Keratinocyte (primary cell): ENCODE data around the gene PLCL2. TPM values are rescaled to one million over a fixed set of nuclear protein-coding genes. Genes with fewer than 3 reads are reported as not detected.

Experiments
- DNase-seq: peaks from one replicate; pipeline ENCODE4 v3.0.0-alpha.2; 2011; ENCODE audit warnings: low read depth, missing footprints, low spot score
- FAIRE-seq: peaks from 2 replicates; lab custom pipeline; 2011; peaks lifted over from hg19 to GRCh38; lab: Jason Lieb, UNC
- H2AFZ ChIP-seq: 2 replicates; pipeline ENCODE4 v1.6.0; 2012; ENCODE audit warnings: low read length, control low read depth, inconsistent platforms; ENCODE audit not compliant: control insufficient read depth
- H3K27ac ChIP-seq: 2 replicates; pipeline ENCODE4 v1.5.1; 2011; ENCODE audit warnings: low read length; ENCODE audit not compliant: control insufficient read depth, insufficient read depth
- H3K27me3 ChIP-seq: 3 replicates; pipeline ENCODE4 v1.6.0; 2011; ENCODE audit warnings: low read length; ENCODE audit not compliant: control insufficient read depth, insufficient read depth; ENCODE audit errors: extremely low read depth
- H3K36me3 ChIP-seq, 2 experiments: 2 replicates in 1 of 2; 3 replicates in 1 of 2; pipeline ENCODE4 v1.5.1; 2011; ENCODE audit warnings: low read length in 2 of 2, mild to moderate bottlenecking in 1 of 2; ENCODE audit not compliant: control insufficient read depth in 2 of 2, insufficient read depth in 2 of 2; ENCODE audit errors: extremely low read depth in 1 of 2
- H3K4me1 ChIP-seq: 3 replicates; pipeline ENCODE4 v1.5.1; 2011; ENCODE audit warnings: low read length; ENCODE audit not compliant: control insufficient read depth, insufficient read depth; ENCODE audit errors: extremely low read depth
- H3K4me2 ChIP-seq: 3 replicates; pipeline ENCODE4 v1.6.0; 2011; ENCODE audit warnings: low read depth, low read length; ENCODE audit not compliant: control insufficient read depth, insufficient read depth; ENCODE audit errors: extremely low read depth
- H3K4me3 ChIP-seq, 3 experiments: fragments of 200-600 bp in 1 of 3; sonication (generic) in 1 of 3; 2 replicates in 2 of 3; 3 replicates in 1 of 3; pipeline ENCODE4 v1.5.1; 2011 to 2016; ENCODE audit warnings: low read length in 3 of 3, mild to moderate bottlenecking in 3 of 3, control low read depth in 2 of 3, inconsistent platforms in 1 of 3, low read depth in 1 of 3, mixed read lengths in 1 of 3, mixed run types in 1 of 3, moderate library complexity in 1 of 3; ENCODE audit not compliant: control insufficient read depth in 2 of 3, insufficient read depth in 2 of 3; ENCODE audit errors: extremely low read depth in 1 of 3
- H3K79me2 ChIP-seq: 2 replicates; pipeline ENCODE4 v1.6.0; 2012; ENCODE audit warnings: low read length; ENCODE audit not compliant: control insufficient read depth, insufficient read depth
- H3K9ac ChIP-seq: 3 replicates; pipeline ENCODE4 v1.6.0; 2011; ENCODE audit warnings: low read length; ENCODE audit not compliant: control insufficient read depth, insufficient read depth; ENCODE audit errors: extremely low read depth
- H3K9me1 ChIP-seq: 3 replicates; pipeline ENCODE4 v1.6.0; 2011; ENCODE audit warnings: low read length; ENCODE audit not compliant: control insufficient read depth, insufficient read depth; ENCODE audit errors: extremely low read depth
- H3K9me3 ChIP-seq: 2 replicates; pipeline ENCODE4 v1.5.1; 2012; ENCODE audit warnings: low read depth, low read length; ENCODE audit not compliant: control insufficient read depth
- H4K20me1 ChIP-seq: 3 replicates; pipeline ENCODE4 v1.6.0; 2011; ENCODE audit warnings: low read length; ENCODE audit not compliant: control insufficient read depth, insufficient read depth; ENCODE audit errors: extremely low read depth
- CTCF ChIP-seq, 3 experiments: IDR thresholded peaks in 1 of 3; conservative IDR thresholded peaks in 1 of 3; optimal IDR thresholded peaks in 1 of 3; 2 replicates in 2 of 3; 3 replicates in 1 of 3; pipeline versions ENCODE3 to v1.5.1; 2011; ENCODE audit warnings: low read length in 3 of 3, mild to moderate bottlenecking in 3 of 3, moderate library complexity in 2 of 3, control low read depth in 1 of 3, inconsistent platforms in 1 of 3; ENCODE audit not compliant: insufficient read depth in 2 of 3; ENCODE audit errors: extremely low read depth in 1 of 3
- EZH2 ChIP-seq: IDR thresholded peaks from one replicate; pipeline ENCODE4 v1.6.1; 2012; ENCODE audit warnings: inconsistent platforms, mild to moderate bottlenecking, low read length, moderate library complexity
- dilution Hi-C: fragments of 300-500 bp; cut with MboI; formaldehyde crosslinking; loops from one replicate; pipeline ENCODE4 v1.7.0; 2020; ENCODE audit warnings: low sequenced_read_pairs; ENCODE audit not compliant: extremely low pct_ligation_motif_present
- polyA plus RNA-seq, 5 experiments: library from polyadenylated mRNA; depleted of rRNA in 3 of 5; stranded (reverse) in 3 of 5; stranded (forward) in 1 of 5; unstranded in 1 of 5; fragments of >200 nt; gene quantifications; 1 replicate in 1 of 5; 2 replicates in 3 of 5; 3 replicates in 1 of 5; pipeline versions ENCODE4 v1.2.1 to v1.2.3, GENCODE V29; 2011 to 2012; ENCODE audit warnings: missing spikeins in 2 of 5, low read depth in 1 of 5, low replicate concordance in 1 of 5

Gene PLCL2
- polyA plus RNA-seq, 1 donor (not counting 4 experiments of a cell fraction or from before 2014, with no cell fraction given): 0.20 TPM

- no peaks in the 10 kb centered on the region for H3K36me3 ChIP-seq
- H3K4me3 ChIP-seq: no peak overlapping the region
- H3K9ac ChIP-seq: no peak overlapping the region
- DNase-seq (no peak), FAIRE-seq (no peak)
- H3K79me2 ChIP-seq: no peaks in the 10 kb centered on the region
- H3K9me1 ChIP-seq: no peaks in the 10 kb centered on the region
- dilution Hi-C loops: no loop called here
- H3K27me3 ChIP-seq: no peaks in the 10 kb centered on the region
- no peaks in the 10 kb centered on the region for H4K20me1 ChIP-seq
- no peak overlapping the region for H3K4me2 ChIP-seq
- no peaks in the 10 kb centered on the region for H3K9me3 ChIP-seq
- TF ChIP-seq EZH2 (no peak), CTCF (optimal IDR thresholded peaks at IDR 0.05 in 1 of 3, IDR thresholded peaks at IDR 0.05 in 1 of 3, conservative IDR thresholded peaks at IDR 0.05 in 1 of 3; ENCODE audit: extremely low read depth in 1 of 3, insufficient read depth in 2 of 3, low read length in 3 of 3) (no peak)
- H3K4me1 ChIP-seq: no peaks in the 10 kb centered on the region
- H3K27ac ChIP-seq: no peak overlapping the region
- H2AFZ ChIP-seq: no peak overlapping the region
Measured at GRCh38 chr3:16848007-16848406, 36.7 kb upstream of the PLCL2 start.

GRCh38 chr3:16849229-16849628, 35.5 kb upstream of the PLCL2 start:
- no peaks in the 10 kb centered on the region for H3K9me1 ChIP-seq
- no peak overlapping the region for H3K27ac ChIP-seq
- no peaks in the 10 kb centered on the region for H3K36me3 ChIP-seq
- H3K4me1 ChIP-seq: no peaks in the 10 kb centered on the region
- no peaks in the 10 kb centered on the region for H3K79me2 ChIP-seq
- DNase-seq: no peak
- FAIRE-seq: no peak
- H3K27me3 ChIP-seq: no peaks in the 10 kb centered on the region
- no peak overlapping the region for H3K4me3 ChIP-seq
- H3K9me3 ChIP-seq: no peaks in the 10 kb centered on the region
- no peak overlapping the region for H2AFZ ChIP-seq
- H3K4me2 ChIP-seq: no peak overlapping the region
- no peak overlapping the region for H3K9ac ChIP-seq
- TF ChIP-seq CTCF (optimal IDR thresholded peaks at IDR 0.05 in 1 of 3, IDR thresholded peaks at IDR 0.05 in 1 of 3, conservative IDR thresholded peaks at IDR 0.05 in 1 of 3; ENCODE audit: extremely low read depth in 1 of 3, insufficient read depth in 2 of 3, low read length in 3 of 3): no peak
- no peak for TF ChIP-seq EZH2
- dilution Hi-C loops: no loop called here
- H4K20me1 ChIP-seq: no peaks in the 10 kb centered on the region
